Measurements from ENCODE around the gene NRG2.

NRG2 gene

DNA sequence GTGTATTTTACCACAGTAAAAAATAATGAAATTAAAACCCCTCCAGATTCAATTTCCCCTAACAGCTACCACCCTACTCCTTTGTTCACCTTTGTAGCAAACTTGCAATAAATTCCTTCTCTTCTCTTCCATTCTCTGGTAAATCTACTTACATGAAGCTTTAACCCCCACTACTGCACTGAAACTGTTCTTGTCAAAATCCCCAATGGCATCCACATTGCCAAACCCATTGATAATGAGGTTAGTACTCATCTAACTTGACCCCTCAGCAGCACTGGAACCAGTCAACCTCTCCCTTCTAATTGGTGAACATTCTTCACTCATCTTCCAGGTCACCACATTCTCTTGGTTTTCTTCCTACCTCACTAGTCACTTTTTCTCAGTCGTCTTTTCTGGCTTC lies 29.6 kb downstream of the NRG2 start:
- H3K4me3 ChIP-seq (ENCODE audit: low read depth, low read length): no peak overlapping the region

GRCh38 chr5:140012443-140012842 lies 30.7 kb downstream of the NRG2 start:
- H3K4me3 ChIP-seq (ENCODE audit: low read depth, low read length): no peak overlapping the region

DNA sequence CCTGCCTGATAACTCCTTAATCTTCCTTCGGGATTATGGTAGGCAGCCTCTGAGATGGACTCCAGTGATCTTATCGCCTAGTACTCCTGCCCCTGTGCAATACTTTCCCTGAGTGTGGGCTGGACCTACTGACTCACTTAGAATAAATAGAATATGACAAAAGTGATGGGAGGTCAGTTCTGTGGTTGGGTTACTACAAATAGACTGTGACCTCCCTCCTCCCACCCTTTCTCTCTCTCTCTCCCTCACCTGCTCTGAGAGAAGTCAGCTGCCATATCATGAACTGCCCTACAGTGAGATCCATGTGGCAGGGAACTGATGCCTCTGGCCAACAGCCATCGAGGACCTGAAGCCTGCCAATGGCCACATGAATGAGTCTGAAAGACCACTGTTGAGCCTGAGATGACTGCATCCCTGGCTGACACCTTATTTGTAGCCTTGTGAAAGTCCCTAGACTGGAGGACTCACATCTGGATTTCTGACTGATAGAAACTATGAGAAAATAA lies 31.7 kb downstream of the NRG2 start:
- no peak overlapping the region for H3K4me3 ChIP-seq (ENCODE audit: low read depth, low read length)

DNA sequence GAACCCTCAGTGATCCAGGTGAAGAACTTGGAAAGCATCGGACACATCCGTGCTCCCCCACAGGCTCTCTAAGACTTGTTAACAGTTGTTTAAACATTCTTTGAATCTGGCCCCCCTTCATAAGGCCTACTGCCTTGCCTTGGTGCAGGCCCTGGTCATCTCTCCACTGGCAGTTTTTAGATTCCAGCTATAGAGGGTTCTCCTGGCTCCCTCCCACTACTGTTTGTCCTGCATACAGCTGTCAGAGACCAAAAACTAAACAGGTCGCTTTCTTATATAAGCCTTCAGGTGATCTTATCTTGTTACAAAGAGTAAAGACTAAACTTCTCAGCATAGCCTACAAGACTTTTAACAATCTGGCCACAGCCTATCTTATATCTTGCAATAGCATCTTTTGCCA lies 32.3 kb downstream of the NRG2 start:
- no peak overlapping the region for H3K4me3 ChIP-seq (ENCODE audit: low read depth, low read length)

GRCh38 chr5:140007311-140007710 lies 35.8 kb downstream of the NRG2 start:
- no peak overlapping the region for H3K4me3 ChIP-seq (ENCODE audit: low read depth, low read length)

DNA sequence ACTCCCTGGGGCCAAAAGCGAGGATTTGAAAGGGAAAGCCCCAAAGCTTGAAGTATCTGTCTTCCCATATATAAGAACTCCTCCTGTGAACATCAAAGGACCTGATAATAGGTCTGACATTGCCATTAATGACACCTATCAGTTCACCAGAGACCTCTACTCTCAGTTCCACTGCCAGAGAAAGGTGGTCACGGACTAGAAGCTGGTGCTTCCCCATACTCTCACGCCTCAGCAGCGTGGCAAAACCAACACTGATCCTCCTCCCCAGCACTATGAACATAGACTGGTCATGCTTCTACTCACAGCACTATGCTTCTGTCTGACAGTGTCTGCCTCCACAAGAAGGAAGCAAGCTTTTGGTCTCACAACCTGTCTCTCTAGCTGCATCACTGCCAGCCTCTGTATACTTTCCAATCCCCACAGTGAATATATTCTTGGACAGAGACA lies 37.9 kb downstream of the NRG2 start:
- no peak overlapping the region for H3K4me3 ChIP-seq (ENCODE audit: low read depth, low read length)

- H3K4me3 ChIP-seq (ENCODE audit: low read depth, low read length): no peak overlapping the region
Observed at GRCh38 chr5:140004174-140004573, 38.9 kb downstream of the NRG2 start.

DNA sequence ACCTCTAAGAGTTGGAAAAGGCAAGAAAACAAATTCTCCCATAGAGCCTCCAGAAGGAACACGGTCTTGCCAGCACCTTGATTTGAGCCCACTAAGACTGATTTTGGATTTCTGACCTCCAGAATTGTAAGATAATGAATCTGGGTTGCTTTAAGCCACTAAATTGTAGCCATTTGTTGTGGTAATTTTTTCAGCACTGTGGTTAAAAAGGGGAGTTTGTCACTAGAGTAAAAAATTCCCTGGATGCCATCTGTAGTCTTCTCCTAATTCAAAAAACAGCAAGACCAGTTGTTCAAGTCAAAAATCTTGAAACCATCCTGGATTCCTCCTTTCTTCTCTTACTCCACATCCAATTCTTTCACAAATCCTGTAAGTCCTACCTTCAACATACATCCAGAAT lies 39.6 kb downstream of the NRG2 start:
- no peak overlapping the region for H3K4me3 ChIP-seq (ENCODE audit: low read depth, low read length)

- no peak overlapping the region for H3K4me3 ChIP-seq (ENCODE audit: low read depth, low read length)
Observed at GRCh38 chr5:140000332-140000731, 42.8 kb downstream of the NRG2 start.

GRCh38 chr5:139998837-139999236 lies 44.3 kb downstream of the NRG2 start:
- no peak overlapping the region for H3K4me3 ChIP-seq (ENCODE audit: low read depth, low read length)

DNA sequence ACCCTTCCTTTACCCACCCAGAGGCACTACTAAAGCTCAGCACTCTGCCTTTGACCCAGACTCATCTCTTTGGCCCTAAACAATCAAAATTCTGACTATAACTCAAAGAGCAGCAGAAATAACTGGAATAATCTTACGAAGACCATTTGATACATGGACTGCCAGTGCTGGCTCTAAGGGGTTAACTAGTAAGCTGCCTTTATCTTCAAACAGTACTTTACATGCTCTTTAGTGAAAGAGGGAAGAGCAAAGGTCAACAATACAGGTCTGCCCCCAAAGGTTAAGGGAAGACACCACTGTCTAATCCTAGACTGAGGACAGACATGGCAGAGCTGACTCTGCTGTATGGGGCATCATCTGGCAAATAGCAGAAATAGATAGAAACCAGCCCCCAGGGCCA lies 45.8 kb downstream of the NRG2 start:
- no peak overlapping the region for H3K4me3 ChIP-seq (ENCODE audit: low read depth, low read length)

- H3K4me3 ChIP-seq (ENCODE audit: low read depth, low read length): no peak overlapping the region
Observed at GRCh38 chr5:139995929-139996328, 47.2 kb downstream of the NRG2 start.

GRCh38 chr5:139994234-139994633 lies 48.9 kb downstream of the NRG2 start:
- H3K4me3 ChIP-seq (ENCODE audit: low read depth, low read length): no peak overlapping the region

GRCh38 chr5:139985733-139986132 lies 57.4 kb downstream of the NRG2 start:
- H3K4me3 ChIP-seq (ENCODE audit: low read depth, low read length): no peak overlapping the region

GRCh38 chr5:139985290-139985689 lies 57.8 kb downstream of the NRG2 start:
- no peak overlapping the region for H3K4me3 ChIP-seq (ENCODE audit: low read depth, low read length)

DNA sequence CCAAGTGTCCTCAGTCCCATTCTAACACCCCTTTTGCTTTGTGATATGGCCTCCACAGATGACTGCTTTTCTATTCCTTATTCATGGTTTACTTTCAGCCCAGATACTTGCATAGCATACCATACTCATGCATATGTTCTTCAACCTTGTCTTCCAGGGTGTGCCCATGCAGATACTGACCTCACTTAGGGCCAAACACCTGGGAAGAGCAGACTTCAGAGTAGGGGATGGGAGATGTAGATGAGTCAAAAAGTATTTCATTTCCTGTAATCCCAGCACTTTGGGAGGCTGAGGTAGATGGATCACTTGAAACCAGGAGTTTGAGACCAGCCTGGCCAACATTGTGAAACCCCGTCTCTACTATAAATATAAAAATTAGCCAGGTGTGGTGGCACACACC lies 58.3 kb downstream of the NRG2 start:
- H3K4me3 ChIP-seq (ENCODE audit: low read depth, low read length): no peak overlapping the region

DNA sequence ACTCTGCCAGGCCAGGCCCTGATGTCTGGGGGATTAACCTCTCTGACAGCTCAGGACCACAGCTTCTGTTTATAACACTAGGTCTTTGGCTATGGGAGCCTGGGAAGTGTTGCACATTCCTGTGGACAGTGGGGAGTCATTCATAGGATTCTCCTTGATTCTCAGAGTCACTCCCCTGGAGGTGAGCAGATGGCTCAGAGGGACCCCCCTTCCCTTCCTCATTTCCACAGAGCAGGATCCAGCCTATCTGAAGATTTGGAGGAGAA lies 60.2 kb downstream of the NRG2 start:
- H3K4me3 ChIP-seq (ENCODE audit: low read depth, low read length): no peak overlapping the region

- no peak overlapping the region for H3K4me3 ChIP-seq (ENCODE audit: low read depth, low read length)
Observed at GRCh38 chr5:139982157-139982974, 60.7 kb downstream of the NRG2 start.

DNA sequence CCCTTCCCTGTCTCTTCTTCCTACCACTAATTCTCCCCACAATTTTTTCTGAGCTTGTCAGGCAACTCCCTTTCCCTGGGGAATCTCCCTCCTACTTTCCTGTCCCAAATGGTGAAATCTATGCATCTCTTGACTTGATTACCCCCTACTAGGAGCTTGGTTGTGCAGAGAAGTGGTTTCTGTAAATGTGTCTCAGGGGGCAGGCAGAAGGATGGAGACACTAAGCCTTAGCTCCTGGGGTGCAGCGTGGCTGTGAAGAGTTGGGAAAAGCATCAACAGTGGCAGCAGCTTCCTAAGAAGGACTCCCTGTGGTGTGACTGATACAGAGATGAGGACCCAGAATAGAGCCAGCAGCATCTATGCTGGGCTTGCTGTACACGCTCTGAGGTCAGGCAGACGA lies 62.3 kb downstream of the NRG2 start:
- no peak overlapping the region for H3K4me3 ChIP-seq (ENCODE audit: low read depth, low read length)

- no peak overlapping the region for H3K4me3 ChIP-seq (ENCODE audit: low read depth, low read length)
Observed at GRCh38 chr5:139979943-139980342, 63.2 kb downstream of the NRG2 start.

GRCh38 chr5:139979518-139979917 lies 63.6 kb downstream of the NRG2 start:
- H3K4me3 ChIP-seq (ENCODE audit: low read depth, low read length): no peak overlapping the region

DNA sequence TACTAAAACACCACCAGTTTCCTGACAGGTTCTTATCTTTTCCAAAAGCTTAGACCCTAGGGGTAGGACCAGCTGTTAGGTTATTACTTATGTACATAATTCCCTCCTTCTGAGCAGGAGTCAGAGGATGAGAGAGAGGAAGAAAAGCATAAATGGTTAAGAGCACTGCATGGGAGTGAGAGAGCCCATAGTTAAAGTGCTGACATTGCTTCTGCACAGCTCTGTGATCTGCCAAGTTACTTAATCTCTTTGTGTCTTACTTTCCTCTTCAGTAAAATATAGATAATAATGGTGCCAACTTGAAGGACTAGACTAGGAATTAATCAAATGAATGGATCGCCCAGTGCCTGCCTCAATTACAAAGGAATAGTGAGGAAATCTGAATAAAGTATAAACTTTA lies 66.4 kb downstream of the NRG2 start:
- no peak overlapping the region for H3K4me3 ChIP-seq (ENCODE audit: low read depth, low read length)

DNA sequence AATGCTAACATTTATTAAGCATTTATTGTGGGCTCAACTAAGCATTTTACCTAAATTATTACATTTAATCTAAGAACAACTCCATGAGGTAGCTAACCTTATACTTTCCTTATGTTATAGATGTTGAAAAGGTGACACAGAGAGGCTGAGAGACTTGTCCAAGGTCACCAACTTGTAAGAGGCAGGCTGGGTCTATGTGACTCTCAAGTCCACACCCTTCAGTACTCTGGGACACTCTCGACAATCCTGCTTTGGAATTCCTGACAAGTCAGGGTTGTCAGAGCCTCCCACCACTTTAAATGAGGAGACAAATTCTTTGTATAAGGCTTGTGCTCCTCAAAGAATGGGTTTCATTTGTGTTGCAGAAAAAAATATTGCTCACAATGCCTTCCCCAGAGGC lies 67.2 kb downstream of the NRG2 start:
- no peak overlapping the region for H3K4me3 ChIP-seq (ENCODE audit: low read depth, low read length)

All from iPS-11a (cell line).